DOHH2 (cell line): ENCODE measurements around the gene FOXP2.

Experiments
- H3F3A ChIP-seq: fragments of 200-600 bp; sonication (generic), shearing (Covaris generic); 2 replicates; pipeline ENCODE4 v1.6.0; 2016; ENCODE audit warnings: antibody characterized with exemption, mild to moderate bottlenecking; ENCODE audit not compliant: control insufficient read depth, insufficient read depth
- H3K27ac ChIP-seq: fragments of 200-600 bp; sonication (generic); 2 replicates; pipeline ENCODE4 v1.5.1; 2014; ENCODE audit warnings: low read depth, mild to moderate bottlenecking, low read length, moderate library complexity
- H3K27me3 ChIP-seq: fragments of 200-600 bp; sonication (generic); 2 replicates; pipeline ENCODE4 v1.6.1; 2014; ENCODE audit warnings: mild to moderate bottlenecking, low read length, mixed read lengths; ENCODE audit not compliant: control insufficient read depth
- H3K36me3 ChIP-seq: fragments of 200-600 bp; sonication (generic); 2 replicates; pipeline ENCODE4 v1.6.1; 2014; ENCODE audit warnings: mild to moderate bottlenecking, low read length, moderate library complexity, mixed read lengths; ENCODE audit not compliant: control insufficient read depth
- H3K4me1 ChIP-seq: fragments of 200-600 bp; sonication (generic); 2 replicates; pipeline ENCODE4 v1.6.1; 2014; ENCODE audit warnings: mild to moderate bottlenecking, low read length, mixed read lengths; ENCODE audit not compliant: control insufficient read depth
- H3K4me2 ChIP-seq: fragments of 200-600 bp; sonication (generic); 2 replicates; pipeline ENCODE4 v1.6.0; 2014; ENCODE audit warnings: mild to moderate bottlenecking, low read length, moderate library complexity
- H3K4me3 ChIP-seq: fragments of 200-600 bp; sonication (generic); 2 replicates; pipeline ENCODE4 v1.5.1; 2014; ENCODE audit warnings: mild to moderate bottlenecking, low read length, mixed read lengths
- H3K79me2 ChIP-seq: fragments of 200-600 bp; sonication (generic); 2 replicates; pipeline ENCODE4 v1.6.1; 2014; ENCODE audit warnings: mild to moderate bottlenecking, low read length, mixed read lengths; ENCODE audit not compliant: control insufficient read depth
- H3K9me2 ChIP-seq: fragments of 200-600 bp; sonication (generic); replicated peaks from 2 replicates; pipeline ENCODE4 v1.6.1; 2014; ENCODE audit warnings: mild to moderate bottlenecking, low read length, mixed read lengths; ENCODE audit not compliant: control insufficient read depth
- H3K9me3 ChIP-seq: fragments of 200-600 bp; sonication (generic); 2 replicates; pipeline ENCODE4 v1.6.1; 2014; ENCODE audit warnings: antibody characterized with exemption, low read length, mixed read lengths; ENCODE audit not compliant: control insufficient read depth, insufficient read depth
- H4K20me1 ChIP-seq: fragments of 200-600 bp; sonication (generic); 2 replicates; pipeline ENCODE4 v1.6.0; 2014; ENCODE audit warnings: low read depth, mild to moderate bottlenecking, antibody characterized with exemption, low read length, moderate library complexity; ENCODE audit not compliant: control insufficient read depth, insufficient read depth
- CTCF ChIP-seq: fragments of 200-600 bp; sonication (generic); IDR thresholded peaks from one replicate; pipeline ENCODE4 v1.5.1; 2014; ENCODE audit warnings: antibody characterized with exemption, mild to moderate bottlenecking, low read depth, low read length; ENCODE audit not compliant: poor library complexity, severe bottlenecking
- EZH2phosphoT487 ChIP-seq: fragments of 200-600 bp; sonication (generic); IDR thresholded peaks from 2 replicates; pipeline ENCODE4 v1.6.1; 2017; ENCODE audit warnings: borderline replicate concordance, mild to moderate bottlenecking, antibody characterized with exemption, low read length, moderate library complexity, mixed read lengths

The FOXP2 gene

DNA sequence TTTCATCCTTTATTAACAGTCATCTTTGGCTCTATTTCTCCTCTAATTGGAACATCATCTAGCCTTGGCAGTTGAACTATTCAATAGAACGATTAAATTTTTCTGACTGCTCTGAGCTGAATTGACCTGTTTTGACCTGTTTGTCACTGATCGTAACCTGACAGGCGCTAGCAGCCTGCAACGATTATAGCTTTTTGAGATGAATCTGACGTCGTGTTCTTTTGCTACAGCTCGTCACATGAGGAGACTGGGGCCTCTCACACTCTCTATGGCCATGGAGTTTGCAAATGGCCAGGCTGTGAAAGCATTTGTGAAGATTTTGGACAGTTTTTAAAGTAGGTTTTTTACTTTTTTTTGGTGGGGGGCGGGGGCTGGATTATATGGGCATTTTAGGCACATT is 229.8 kb downstream of the FOXP2 start:
- Histone ChIP-seq H3K9me3 (no peaks in the 10 kb centered on the region), H3K27ac (no peak overlapping the region), H4K20me1 (no peaks in the 10 kb centered on the region), H3K4me1 (no peaks in the 10 kb centered on the region), H3K36me3 (no peaks in the 10 kb centered on the region), H3K9me2 (no peaks in the 10 kb centered on the region), H3K4me2 (no peak overlapping the region), H3K27me3 (no peaks in the 10 kb centered on the region), H3K79me2 (no peaks in the 10 kb centered on the region), H3F3A (no peaks in the 10 kb centered on the region), H3K4me3 (no peak overlapping the region)
- TF ChIP-seq CTCF, result no peak
- no peak for TF ChIP-seq EZH2phosphoT487

DNA sequence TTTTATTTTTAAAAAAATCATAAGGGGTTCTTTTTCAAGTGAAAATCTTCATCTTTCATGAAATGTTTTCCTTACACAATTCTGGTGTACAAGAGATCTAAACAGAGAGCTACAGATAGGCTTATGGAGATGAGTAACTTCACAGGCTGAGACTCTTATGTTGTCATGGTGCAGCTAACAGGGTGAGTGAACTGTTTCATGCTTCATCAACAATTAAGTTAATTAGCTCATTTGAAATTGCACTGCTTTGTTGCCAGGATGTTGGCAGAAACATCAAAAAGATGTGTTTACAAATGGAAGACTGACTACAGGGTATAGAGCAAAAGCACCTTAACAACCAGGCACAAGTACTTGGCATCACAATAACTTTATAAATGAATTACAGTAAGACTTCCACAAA is 230.8 kb downstream of the FOXP2 start:
- H3K9me3 ChIP-seq, result no peaks in the 10 kb centered on the region

GRCh38 chr7:114647518-114647917 is 232.9 kb downstream of the FOXP2 start:
- Histone ChIP-seq H3K4me3 (no peak overlapping the region), H3K9me2 (no peaks in the 10 kb centered on the region), H3F3A (no peaks in the 10 kb centered on the region), H4K20me1 (no peaks in the 10 kb centered on the region), H3K4me1 (no peaks in the 10 kb centered on the region), H3K9me3 (no peaks in the 10 kb centered on the region), H3K27ac (no peak overlapping the region), H3K27me3 (no peaks in the 10 kb centered on the region), H3K79me2 (no peaks in the 10 kb centered on the region), H3K4me2 (no peak overlapping the region), H3K36me3 (no peaks in the 10 kb centered on the region)
- TF ChIP-seq EZH2phosphoT487 (no peak), CTCF (no peak)

More for the DNA sequence above, 230.8 kb downstream of the FOXP2 start:
- Histone ChIP-seq H3K36me3 (no peaks in the 10 kb centered on the region), H3K27me3 (no peaks in the 10 kb centered on the region), H3K79me2 (no peaks in the 10 kb centered on the region), H3F3A (no peaks in the 10 kb centered on the region), H3K27ac (no peak overlapping the region), H3K4me2 (no peak overlapping the region), H3K4me3 (no peak overlapping the region), H3K9me2 (no peaks in the 10 kb centered on the region), H3K4me1 (no peaks in the 10 kb centered on the region), H4K20me1 (no peaks in the 10 kb centered on the region)
- TF ChIP-seq CTCF (no peak), EZH2phosphoT487 (no peak)

GRCh38 chr7:114648117-114648516 is 233.5 kb downstream of the FOXP2 start:
- H3K9me3 ChIP-seq, result no peaks in the 10 kb centered on the region
- H4K20me1 ChIP-seq, result no peaks in the 10 kb centered on the region
- TF ChIP-seq CTCF, result no peak
- TF ChIP-seq EZH2phosphoT487, result no peak
- no peaks in the 10 kb centered on the region for H3K36me3 ChIP-seq
- H3K27me3 ChIP-seq, result no peaks in the 10 kb centered on the region
- no peaks in the 10 kb centered on the region for H3K9me2 ChIP-seq
- no peak overlapping the region for H3K4me3 ChIP-seq
- H3K79me2 ChIP-seq, result no peaks in the 10 kb centered on the region
- no peak overlapping the region for H3K4me2 ChIP-seq
- no peaks in the 10 kb centered on the region for H3K4me1 ChIP-seq
- H3K27ac ChIP-seq, result no peak overlapping the region
- H3F3A ChIP-seq, result no peaks in the 10 kb centered on the region
